ENCODE results near the gene PDZRN4.

The PDZRN4 gene

DNA sequence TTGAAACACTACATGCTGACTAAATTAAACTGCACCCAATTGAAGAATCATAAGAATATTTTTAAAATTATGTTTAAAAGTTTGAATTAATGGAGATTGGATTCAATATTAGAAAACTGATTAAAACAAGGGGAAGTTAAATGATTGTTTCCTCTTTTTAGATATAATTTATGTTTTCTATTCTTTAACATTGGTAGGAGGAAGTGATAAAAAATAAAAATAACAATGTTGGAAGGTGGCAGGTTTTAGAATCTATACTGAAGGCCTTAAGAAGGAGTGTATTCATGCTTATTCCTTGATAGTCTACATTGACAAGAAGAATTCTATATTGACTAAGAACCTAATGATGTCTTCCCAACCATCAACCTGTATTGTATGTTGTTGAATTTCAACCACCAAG, 168.1 kb downstream of the PDZRN4 start:
- FAIRE-seq (no peak), DNase-seq (ENCODE audit: low spot score) (no peak)

DNA sequence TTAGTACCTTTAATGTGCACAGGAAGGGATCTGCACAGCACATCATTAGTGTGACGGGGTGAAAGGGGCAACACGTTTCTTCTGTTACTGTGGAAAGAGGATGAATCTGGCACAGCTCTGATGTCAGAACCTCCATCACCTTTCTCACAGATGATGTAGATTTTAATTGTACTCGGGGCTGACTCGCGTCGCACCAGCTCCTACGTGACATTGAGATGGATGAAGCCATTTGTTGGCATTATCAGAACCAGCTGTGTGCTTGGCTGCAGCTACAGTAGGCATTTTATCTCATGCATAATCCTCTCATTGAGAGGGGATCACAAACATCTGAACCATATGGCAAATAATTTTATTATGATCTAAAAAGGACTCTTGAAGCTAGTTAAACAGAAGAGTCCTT, 173.6 kb downstream of the PDZRN4 start:
- DNase-seq (ENCODE audit: low spot score): no peak
- FAIRE-seq: no peak

DNA sequence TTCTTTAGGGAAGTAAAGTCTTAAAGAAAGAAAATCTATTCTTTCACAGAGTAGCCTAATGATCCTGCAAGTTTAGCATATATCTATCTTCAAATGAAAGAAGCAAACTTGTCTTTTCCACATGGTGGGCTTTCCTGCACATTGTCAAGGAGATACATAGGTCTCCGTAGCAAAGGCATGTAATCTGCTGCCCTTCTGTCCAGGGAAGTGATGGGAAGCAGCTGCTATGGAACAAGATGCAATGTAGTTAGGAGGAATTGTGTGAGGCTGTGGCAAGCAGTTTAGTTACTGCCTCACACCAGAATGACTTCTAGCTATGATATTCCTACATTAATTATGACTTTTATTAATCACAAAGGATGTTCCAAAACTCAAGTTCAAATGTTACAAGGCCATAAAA, 174.4 kb downstream of the PDZRN4 start:
- FAIRE-seq (no peak), DNase-seq (ENCODE audit: low spot score) (no peak)

DNA sequence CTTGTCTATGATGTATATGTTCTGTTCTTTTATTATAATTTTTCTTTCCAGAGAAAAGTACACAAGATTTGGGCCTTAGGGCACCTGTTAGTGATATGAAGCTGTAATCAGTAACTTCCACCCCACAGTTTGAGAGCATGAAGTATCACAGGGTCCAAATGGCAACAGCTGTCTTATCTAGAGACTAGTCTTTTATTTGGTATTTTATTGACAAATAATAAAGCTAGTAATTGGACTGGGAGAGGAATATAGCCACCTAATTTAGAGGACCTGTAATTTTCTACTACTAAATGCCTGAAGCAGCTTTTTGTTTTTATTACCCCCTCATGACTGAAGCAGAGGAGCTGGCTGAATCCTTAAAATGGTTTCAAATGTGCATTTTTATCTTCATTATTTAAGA, 174.8 kb downstream of the PDZRN4 start:
- FAIRE-seq: no peak

DNA sequence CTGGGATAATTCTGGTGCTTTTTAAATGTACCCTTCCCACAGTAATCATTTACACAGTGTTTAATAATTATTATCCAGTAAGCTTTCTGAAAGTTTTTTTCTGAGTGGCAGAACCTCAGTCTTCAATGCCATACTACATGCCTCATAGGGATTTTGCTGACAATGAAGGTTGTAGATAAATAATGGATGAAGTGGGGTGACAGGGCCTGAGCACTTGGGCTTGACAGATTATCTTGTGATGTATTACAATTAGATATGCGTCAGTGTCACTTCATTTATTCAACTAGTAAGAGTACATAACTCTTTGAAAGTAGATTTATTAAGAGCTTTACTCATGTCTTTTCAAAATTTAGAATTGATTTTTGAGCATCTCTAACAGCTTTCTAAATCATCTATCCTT, 176.1 kb downstream of the PDZRN4 start:
- DNase-seq (ENCODE audit: low spot score) (no peak), FAIRE-seq (no peak)

More for the DNA sequence above, 174.8 kb downstream of the PDZRN4 start:
- DNase-seq (ENCODE audit: low spot score): no peak

DNA sequence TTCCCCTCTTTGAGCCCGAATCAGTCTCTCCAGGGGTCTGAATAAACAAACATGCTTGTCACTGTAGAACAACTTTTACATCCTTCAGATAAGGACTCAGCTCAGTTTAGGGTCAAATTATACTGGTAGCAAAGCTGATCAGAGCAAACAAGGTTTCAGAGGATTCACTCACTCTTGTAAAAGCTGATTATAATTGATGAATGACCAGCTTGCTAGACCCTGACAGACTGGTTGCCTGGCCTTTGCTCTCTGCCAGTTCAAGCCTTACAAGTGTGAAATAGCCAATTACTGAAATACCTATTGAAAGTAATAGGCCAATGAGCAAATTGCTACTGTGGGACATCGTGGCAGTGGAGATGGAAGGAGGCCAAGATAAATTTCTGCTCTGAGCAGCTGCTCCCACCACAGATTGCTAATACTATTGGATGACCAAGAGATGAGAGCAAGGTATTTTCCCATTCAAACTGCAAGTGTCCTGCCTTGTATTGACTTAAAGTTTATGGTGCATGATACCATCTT, 177.6 kb downstream of the PDZRN4 start:
- FAIRE-seq (no peak), DNase-seq (ENCODE audit: low spot score) (no peak)

DNA sequence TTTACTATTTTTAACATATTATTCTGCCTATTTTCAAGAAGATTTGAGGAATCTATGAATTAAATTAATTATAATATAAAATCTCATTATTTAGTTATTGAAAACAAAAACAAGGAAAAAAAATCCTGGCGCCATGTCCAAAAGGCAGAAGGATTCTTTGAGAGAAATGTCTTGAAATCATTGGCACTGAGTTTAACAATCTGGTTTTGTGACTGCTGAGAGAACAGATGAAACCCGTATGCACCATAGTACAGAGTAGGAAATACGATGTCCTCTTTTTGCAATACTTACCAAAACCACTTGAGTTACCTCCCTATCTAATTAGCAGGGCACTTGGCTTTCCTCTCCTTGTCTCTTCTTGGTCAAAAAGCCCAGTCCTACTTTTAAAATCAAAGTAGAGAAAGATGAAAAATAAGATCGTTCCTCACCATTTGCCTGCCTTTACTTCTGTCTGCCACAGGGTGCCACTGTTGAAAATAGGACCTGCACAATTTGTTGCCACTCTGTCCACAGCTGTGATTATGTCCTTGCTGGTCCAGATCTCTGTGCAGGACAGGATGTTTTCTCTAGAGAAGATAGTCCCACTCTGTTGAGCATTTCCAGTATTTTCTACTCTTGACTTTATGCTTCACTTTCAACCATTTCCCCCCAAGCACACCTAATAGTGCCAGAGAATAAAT, 179.7 kb downstream of the PDZRN4 start:
- no peak for FAIRE-seq

DNA sequence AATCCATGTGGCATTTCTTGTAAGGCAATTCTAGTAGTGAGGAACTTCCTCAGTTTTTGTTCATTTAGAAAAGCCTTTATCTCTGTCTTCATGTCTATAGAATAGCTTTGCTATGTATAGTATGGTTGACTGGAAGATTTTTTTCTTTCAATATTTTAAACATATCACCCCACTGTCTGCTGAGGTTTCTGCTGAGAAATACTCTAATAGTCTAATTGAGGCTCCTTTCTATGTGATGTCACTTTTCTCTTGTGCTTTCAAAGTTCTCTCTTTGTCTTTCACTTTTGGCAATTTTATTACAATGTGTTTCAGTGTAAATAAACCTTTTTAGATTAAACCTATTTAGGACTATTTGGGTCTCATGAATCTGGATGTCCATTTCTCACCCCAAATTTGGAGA, 192.8 kb downstream of the PDZRN4 start:
- DNase-seq (ENCODE audit: low spot score): no peak
- FAIRE-seq: no peak

More for the DNA sequence above, 179.7 kb downstream of the PDZRN4 start:
- DNase-seq (ENCODE audit: low spot score): peak; percentile 9

DNA sequence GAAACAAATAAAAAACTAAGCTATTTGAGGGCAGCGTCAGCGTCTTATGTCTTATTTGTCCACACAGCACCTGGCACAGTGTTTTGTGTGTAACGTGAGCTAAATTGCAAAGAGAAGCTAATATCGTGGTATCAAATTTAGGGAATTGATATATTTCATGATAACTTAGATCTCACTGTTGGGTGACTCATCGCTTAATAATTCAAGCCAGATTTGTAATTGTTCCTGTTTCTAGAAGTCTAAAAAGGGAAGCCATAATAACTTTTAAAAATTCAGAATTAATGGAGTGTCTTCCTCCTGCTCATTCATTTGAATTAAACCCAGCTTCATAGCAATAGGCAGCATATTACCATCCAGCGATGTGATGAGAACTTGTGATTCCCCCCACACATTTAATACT, 214.7 kb downstream of the PDZRN4 start:
- DNase-seq (ENCODE audit: low spot score): no peak
- no peak for FAIRE-seq

DNA sequence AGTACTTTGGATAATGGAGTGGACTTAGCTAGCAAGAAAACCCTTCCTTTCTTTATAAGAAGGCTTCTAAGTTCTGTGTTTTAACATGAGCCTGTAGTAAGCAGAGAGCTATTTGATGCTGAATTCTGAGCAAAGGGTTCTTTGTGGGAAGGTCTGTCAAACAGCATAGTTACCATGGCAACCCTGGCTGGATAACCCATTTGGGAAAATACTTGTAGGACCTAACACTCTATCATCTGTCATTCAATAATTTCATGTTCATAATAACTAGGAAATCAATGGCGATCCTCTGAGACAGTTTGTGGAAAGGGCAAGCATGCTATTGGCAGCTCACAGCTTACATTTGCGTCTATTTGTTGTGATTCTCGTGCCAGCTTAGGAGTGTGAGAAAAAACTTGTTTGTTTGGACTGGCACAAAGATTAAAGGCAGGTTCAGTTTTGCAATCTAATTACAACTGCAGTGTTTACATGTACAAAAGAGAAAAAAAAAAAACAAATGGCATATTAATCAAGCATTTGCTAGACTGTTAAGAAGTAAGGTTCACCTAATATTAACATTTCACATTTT, 219.2 kb downstream of the PDZRN4 start:
- DNase-seq (ENCODE audit: low spot score): no peak
- no peak for FAIRE-seq

DNA sequence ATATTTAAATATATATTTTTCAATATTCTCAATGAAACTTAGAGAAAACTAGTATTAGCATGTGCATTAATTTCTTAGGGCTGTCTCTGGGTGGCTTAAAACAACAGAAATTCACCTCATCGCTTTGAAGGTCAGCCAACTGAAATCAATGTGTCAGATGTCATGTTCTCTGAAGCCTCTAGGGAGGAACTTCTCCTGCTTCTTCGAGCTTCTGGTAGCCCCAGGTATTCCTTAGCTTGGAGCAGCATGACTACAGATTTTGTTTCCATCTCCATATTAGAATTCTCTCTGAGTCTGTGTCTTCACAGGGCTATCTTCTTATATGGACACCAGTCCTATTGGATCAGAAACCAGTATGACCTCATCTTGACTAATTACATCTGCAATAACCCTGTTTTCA, 221.5 kb downstream of the PDZRN4 start:
- FAIRE-seq (no peak), DNase-seq (ENCODE audit: low spot score) (no peak)

DNA sequence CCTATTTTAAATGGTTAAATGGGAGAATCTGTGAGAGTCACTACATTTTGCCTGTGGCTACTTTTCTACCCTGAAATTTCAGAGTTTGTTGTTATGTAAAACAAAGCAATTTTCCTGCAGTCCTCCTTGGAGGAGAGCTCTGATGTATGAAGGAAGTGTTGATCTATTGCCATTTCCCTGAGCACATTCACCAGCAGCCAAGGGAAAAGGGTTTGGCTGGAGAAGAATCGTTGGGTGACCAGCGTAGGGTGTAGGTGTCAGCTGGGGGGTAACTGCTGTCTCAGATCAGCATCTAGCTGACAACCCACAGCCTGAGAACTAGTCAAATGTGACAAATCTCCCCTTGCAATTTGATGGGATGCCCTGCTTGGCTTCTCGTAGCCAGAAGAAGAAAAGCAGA, 230.5 kb downstream of the PDZRN4 start:
- FAIRE-seq (no peak), DNase-seq (ENCODE audit: low spot score) (no peak)

DNA sequence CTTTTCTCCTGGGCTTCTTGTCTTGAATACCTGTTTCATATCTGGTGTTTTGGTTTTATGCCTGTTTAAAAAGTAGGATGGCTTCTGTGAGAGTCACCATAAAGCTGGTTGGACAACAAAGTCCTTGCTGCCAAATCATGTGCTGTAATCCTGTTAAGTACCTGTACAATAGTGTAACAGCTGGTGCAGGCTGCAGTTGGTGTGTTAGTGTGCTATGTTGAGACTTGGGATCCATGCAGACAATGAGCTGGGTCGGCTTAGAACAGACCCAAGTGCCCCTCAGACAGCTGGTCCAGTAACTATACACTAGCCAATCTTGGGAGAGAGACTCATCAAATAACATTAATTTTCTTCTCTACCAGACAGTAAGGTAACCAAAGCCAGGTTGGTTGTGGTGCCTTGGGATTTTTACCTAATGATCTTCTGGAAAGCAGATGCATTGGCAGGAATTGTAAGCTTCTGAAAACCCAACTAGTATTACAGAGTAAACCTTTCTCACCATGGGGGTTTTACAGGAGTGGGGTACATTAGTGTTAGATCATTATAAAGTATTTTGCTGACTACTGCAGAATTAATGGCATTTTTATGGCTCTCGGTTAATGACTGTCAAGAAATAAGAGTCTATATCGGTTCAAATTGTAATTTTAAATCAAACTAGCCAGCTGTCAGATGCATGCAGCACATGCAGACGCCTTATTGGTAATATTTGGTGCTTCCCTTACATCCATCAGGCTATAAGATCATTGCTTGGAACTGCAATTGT, 231.2 kb downstream of the PDZRN4 start:
- no peak for DNase-seq (ENCODE audit: low spot score)
- no peak for FAIRE-seq

DNA sequence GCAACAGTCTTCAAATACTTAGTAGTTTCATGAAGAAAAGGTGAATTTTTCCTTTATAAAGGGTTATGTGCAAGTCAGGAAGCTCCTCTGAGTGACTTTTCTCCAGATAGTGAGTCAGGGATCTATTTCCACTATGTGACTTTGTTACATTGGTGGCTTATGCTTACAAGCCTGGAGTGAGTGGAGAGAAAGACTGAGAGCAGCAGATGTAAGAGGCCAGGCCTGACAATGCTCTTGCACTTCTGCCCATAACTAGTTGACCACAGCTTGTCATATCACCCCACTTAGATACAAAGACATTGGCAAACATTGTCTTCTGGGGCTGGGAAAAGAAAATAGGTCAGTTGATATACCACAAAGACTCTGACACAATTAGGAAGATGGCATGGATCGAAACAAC, 236.5 kb downstream of the PDZRN4 start:
- DNase-seq (ENCODE audit: low spot score) (no peak), FAIRE-seq (no peak)

DNA sequence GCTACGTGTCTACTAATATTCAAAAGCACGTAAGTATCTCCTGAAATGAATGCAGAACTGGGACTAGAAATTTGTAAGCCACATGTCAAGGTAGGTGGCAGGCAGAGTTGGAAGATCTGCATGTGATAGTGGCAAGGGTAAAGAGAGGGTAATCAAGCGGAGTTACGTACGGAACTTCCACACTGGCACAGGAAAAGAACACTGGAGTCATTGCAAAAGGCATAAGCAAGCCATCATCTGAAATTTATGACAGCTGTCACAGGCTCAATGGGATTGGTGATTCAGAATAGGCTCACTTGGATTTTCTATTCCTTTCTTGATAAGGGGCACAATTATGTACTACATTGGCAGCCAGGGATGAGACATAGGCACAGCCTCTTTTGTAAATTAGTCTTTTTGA, 245.3 kb downstream of the PDZRN4 start:
- DNase-seq (ENCODE audit: low spot score) (no peak), FAIRE-seq (no peak)

DNA sequence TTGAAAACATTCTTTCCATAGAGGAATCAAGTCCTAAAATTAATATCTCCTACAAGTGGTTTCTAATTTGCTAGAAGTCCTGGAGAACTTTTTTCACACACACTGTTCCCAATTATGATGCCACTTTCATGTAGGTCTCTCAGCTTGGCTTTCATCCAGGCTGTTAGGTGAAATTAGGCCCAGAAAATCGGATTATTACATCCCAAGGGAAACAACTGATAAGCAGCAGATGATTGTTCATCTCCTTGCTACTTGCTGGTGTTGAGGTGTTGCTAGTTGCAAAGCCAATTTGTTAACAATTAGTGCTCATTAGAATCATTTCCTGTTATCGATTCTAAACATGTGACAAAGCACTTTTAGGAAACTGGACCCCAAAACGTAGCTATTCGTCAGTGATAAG, 248.0 kb downstream of the PDZRN4 start:
- no peak for FAIRE-seq

DNA sequence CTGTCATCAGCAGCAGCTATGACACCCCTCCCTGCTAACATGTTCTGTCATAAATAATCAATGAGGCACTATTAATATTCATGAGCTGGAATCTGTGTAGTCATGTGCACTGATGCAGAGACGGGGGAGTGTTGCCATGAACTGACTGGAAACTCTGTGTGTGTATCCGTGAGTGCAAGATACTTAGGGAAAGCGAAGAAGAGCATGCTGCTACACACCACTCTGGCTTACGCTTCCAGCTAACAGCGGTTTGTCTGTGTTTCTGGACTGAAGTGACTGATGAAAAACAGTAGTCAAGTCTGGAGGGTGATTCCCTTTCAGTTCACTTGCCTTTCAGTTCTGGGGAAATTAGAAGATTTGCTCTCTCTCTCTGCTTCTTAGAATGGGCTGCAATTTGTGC, 249.4 kb downstream of the PDZRN4 start:
- DNase-seq (ENCODE audit: low spot score): no peak
- FAIRE-seq: no peak

More for the DNA sequence above, 248.0 kb downstream of the PDZRN4 start:
- DNase-seq (ENCODE audit: low spot score): no peak

DNA sequence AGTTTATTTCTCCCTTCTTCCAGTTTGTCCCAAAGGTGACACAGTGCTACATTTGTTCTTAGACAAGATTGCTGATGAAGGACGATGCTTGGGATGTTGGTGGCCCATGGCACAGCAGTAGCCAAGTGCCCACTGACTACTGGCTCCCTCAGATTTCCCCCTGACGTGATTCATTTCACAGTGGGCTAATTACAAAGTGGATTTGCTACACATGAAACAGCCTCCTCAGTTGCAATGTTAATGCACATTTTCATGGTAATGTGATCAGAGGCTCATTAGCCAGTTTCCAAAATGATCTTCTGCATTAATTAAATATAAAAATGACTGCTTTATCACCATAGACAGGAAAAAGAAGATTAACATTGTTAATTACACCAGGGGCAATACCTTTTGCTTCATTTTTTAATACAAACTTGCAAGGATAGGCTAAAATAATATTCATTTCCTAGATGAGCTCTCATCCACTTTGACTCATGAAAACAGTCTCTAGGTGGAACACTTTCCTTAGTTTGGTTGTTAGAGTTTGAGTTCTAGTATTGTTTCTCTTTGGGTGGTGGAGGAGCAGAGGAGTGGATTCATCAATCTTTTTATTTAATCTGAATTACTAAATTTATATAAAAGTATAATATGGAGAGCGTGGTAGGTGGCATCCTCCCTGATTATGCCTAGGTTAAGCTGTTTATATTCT, 250.9 kb downstream of the PDZRN4 start:
- FAIRE-seq (no peak), DNase-seq (ENCODE audit: low spot score) (no peak)

DNA sequence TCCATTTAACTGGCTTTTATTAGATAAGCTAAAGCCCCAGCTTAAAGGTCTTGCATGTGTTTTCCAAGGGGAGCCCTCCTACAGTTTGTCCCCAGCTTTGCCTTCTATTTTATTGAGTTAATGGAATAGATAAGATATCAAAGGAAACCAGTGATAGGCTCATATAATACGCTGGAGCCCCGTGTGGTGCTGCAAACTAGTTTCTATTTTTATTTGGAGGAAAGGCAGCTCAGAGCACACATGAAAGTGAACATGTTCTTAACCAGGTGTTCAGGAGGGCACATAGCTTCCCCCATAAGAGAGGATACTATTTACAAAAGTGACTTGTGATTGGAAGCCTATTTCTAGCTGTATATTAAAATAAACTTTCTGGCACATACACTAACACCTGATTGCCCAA, 251.7 kb downstream of the PDZRN4 start:
- FAIRE-seq: no peak
- no peak for DNase-seq (ENCODE audit: low spot score)

DNA sequence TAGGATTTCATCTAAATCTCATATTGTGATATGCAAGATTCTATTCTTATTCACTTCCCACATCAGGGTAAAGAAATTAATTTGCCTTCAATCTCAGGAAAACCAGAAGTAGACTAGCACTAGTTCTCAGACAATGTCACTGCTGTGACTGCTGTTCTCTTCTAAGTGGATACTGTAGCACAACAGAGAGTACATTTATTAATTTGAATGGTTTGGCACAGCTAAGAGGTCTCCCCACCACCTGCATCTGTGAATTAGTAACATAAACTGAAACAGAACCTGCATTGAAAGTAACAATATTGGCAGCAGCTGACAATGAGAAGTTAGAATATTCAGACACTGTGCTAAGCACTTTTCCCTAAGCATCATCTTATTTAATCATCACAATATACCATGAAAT, 253.1 kb downstream of the PDZRN4 start:
- FAIRE-seq: no peak

DNA sequence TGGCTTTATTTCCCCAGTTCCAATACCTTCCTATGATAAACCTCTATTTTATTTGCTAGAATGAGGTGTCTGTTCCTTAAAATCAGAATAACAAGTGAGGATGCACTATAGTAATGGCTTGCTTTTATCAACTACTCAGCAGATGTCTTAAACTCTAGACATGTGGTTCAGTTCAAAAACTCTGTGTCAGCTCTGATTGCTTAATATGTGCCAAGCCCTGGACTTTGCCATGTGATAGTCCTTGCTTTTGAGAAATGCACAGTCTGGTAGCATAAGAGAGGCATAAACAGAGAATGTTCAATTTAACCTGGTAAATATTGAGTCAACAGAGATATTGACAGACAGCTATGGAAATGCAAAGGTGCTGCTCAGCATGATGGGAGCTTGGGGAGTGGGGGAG, 254.8 kb downstream of the PDZRN4 start:
- no peak for FAIRE-seq
- no peak for DNase-seq (ENCODE audit: low spot score)

More for the DNA sequence above, 253.1 kb downstream of the PDZRN4 start:
- DNase-seq (ENCODE audit: low spot score): no peak

DNA sequence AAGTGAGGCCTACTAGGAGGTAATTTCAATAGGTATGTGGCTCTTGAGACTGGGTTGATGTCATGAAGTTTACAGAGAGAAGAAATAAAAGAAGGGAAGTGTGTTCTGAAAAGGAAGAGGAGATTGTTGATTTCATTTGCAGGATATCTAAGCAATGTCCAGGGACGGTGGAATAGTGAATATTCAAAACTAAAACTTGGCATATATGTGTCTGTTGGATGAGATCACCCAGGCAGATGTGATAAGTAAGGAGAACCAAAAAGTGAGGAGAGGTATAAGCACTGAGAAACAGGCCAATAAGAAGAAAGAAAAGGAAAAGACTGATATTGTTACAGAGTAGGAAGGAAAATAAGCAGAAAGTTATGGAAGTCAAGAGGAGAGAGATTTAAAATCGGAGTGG, 255.6 kb downstream of the PDZRN4 start:
- FAIRE-seq (no peak), DNase-seq (ENCODE audit: low spot score) (no peak)

Data from urothelium cell line (cell line).